ENCODE results near the gene FFAR2. TPM values are rescaled to one million over a fixed set of nuclear protein-coding genes. Genes with fewer than 3 reads are reported as not detected.

The FFAR2 gene
- total RNA-seq, 1 experiment from 2014 or later, result not detected

- Mint-ChIP-seq H3K9me3 (ENCODE audit: unreplicated experiment) (peaks cover 9% of the 10 kb centered on the region), H3K27me3 (ENCODE audit: insufficient read depth, unreplicated experiment) (no peaks in the 10 kb centered on the region), H3K4me3 (ENCODE audit: unreplicated experiment) (no peak overlapping the region), H3K36me3 (ENCODE audit: insufficient read depth, unreplicated experiment) (no peaks in the 10 kb centered on the region), H3K4me1 (ENCODE audit: low read depth, unreplicated experiment) (peaks cover 4% of the 10 kb centered on the region), H3K27ac (ENCODE audit: unreplicated experiment) (no peak overlapping the region)
- H3K4me1 ChIP-seq, result no peaks in the 10 kb centered on the region
- no peak overlapping the region for H3K4me3 ChIP-seq (ENCODE audit: low read depth, low read length)
- no peaks in the 10 kb centered on the region; the same call in 1 of the 2 replicates for H3K9me3 ChIP-seq
- TF ChIP-seq, protein P1, sequence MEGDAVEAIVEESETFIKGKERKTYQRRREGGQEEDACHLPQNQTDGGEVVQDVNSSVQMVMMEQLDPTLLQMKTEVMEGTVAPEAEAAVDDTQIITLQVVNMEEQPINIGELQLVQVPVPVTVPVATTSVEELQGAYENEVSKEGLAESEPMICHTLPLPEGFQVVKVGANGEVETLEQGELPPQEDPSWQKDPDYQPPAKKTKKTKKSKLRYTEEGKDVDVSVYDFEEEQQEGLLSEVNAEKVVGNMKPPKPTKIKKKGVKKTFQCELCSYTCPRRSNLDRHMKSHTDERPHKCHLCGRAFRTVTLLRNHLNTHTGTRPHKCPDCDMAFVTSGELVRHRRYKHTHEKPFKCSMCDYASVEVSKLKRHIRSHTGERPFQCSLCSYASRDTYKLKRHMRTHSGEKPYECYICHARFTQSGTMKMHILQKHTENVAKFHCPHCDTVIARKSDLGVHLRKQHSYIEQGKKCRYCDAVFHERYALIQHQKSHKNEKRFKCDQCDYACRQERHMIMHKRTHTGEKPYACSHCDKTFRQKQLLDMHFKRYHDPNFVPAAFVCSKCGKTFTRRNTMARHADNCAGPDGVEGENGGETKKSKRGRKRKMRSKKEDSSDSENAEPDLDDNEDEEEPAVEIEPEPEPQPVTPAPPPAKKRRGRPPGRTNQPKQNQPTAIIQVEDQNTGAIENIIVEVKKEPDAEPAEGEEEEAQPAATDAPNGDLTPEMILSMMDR (IDR thresholded peaks at IDR 0.05; ENCODE audit: insufficient read depth in 1 of 2, low read depth in 1 of 2, low read length in 1 of 2, severe bottlenecking in 1 of 2, unreplicated experiment in 1 of 2), result no peak
- no peaks in the 10 kb centered on the region for H3K36me3 ChIP-seq (ENCODE audit: control insufficient read depth, insufficient read depth, low read length)
- H3K27me3 ChIP-seq (replicated peaks; ENCODE audit: control insufficient read depth, insufficient read depth, low read length), result no peaks in the 10 kb centered on the region
- POLR2A ChIA-PET, result no interaction called here
- BruUV-seq (replicated peaks), result no TSS peak
- DNase-seq, result no peak
- intact Hi-C loops (cut with micrococcal nuclease; ENCODE audit: unreplicated experiment), result no loop called here
- CTCF ChIA-PET, result no interaction called here
Observed at GRCh38 chr19:35414442-35414841, 33.6 kb upstream of the FFAR2 start.

DNA sequence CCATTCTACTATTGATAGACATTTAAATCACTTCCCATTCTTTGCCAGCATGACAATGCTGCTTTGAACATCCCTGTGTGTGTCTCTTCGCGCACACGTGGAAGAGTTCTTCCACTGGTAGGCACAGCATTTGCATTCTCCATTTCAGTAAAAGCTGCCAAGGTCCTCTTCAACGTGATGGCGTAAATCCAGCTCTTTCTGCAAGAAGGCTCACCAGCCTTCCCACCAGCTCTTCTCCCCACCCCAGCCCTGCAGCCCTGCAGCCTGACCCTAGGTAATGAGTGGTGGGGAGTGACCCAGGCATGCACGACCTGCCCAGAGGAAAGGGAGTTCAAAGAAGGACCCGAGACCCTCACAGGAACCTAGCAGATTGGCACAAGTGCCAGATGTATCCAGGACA lies 31.7 kb upstream of the FFAR2 start:
- intact Hi-C loops (cut with micrococcal nuclease; ENCODE audit: unreplicated experiment), result no loop called here
- Histone ChIP-seq H3K27me3 (replicated peaks; ENCODE audit: control insufficient read depth, insufficient read depth, low read length) (no peaks in the 10 kb centered on the region), H3K9me3 (no peaks in the 10 kb centered on the region), H3K4me3 (ENCODE audit: low read depth, low read length) (no peak overlapping the region), H3K4me1 (peaks cover 6% of the 10 kb centered on the region), H3K36me3 (ENCODE audit: control insufficient read depth, insufficient read depth, low read length) (no peaks in the 10 kb centered on the region)
- Mint-ChIP-seq H3K36me3 (ENCODE audit: insufficient read depth, unreplicated experiment) (no peaks in the 10 kb centered on the region), H3K27me3 (ENCODE audit: insufficient read depth, unreplicated experiment) (no peaks in the 10 kb centered on the region), H3K4me3 (ENCODE audit: unreplicated experiment) (no peak overlapping the region), H3K9me3 (ENCODE audit: unreplicated experiment) (peaks cover 5% of the 10 kb centered on the region), H3K4me1 (ENCODE audit: low read depth, unreplicated experiment) (peaks cover 7% of the 10 kb centered on the region), H3K27ac (ENCODE audit: unreplicated experiment) (no peak overlapping the region)
- BruUV-seq (replicated peaks), result no TSS peak
- no peak for DNase-seq
- POLR2A ChIA-PET, result no interaction called here
- CTCF ChIA-PET, result no interaction called here
- TF ChIP-seq, protein P1 (IDR thresholded peaks at IDR 0.05; ENCODE audit: insufficient read depth in 1 of 2, low read depth in 1 of 2, low read length in 1 of 2, severe bottlenecking in 1 of 2, unreplicated experiment in 1 of 2), result no peak

DNA sequence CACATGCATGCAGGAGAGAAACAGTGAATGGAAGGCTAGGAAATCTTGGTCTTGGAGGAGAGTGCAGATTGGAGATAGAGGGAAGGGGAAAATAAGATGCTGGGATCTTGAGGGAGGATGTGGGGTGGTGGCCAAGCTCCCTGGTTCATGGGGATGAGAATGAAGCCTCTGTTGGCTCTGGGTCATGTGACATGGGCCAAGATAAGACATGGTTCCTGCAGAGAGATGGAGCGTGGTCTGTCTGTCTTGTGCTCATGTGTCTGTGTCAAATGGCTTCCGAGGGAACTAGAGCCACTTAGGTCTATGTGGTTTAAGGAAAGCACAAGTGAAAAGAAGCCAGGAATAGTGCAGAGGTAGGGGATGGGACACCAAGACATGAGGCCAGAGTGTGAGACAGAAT lies 30.8 kb upstream of the FFAR2 start:
- H3K27ac Mint-ChIP-seq (ENCODE audit: unreplicated experiment), result no peak overlapping the region
- TF ChIP-seq, protein P1 (IDR thresholded peaks at IDR 0.05; ENCODE audit: insufficient read depth in 1 of 2, low read depth in 1 of 2, low read length in 1 of 2, severe bottlenecking in 1 of 2, unreplicated experiment in 1 of 2), result no peak
- no peaks in the 10 kb centered on the region for H3K27me3 Mint-ChIP-seq (ENCODE audit: insufficient read depth, unreplicated experiment)
- H3K36me3 Mint-ChIP-seq (ENCODE audit: insufficient read depth, unreplicated experiment), result no peaks in the 10 kb centered on the region
- ChIA-PET POLR2A (no interaction called here), CTCF (no interaction called here)
- H3K4me1 ChIP-seq, result peaks cover 6% of the 10 kb centered on the region
- H3K4me1 Mint-ChIP-seq (ENCODE audit: low read depth, unreplicated experiment), result peaks cover 7% of the 10 kb centered on the region
- no peak overlapping the region for H3K4me3 Mint-ChIP-seq (ENCODE audit: unreplicated experiment)
- H3K9me3 ChIP-seq, result no peaks in the 10 kb centered on the region
- intact Hi-C loops (cut with micrococcal nuclease; ENCODE audit: unreplicated experiment), result no loop called here
- no peaks in the 10 kb centered on the region for H3K27me3 ChIP-seq (replicated peaks; ENCODE audit: control insufficient read depth, insufficient read depth, low read length)
- H3K36me3 ChIP-seq (ENCODE audit: control insufficient read depth, insufficient read depth, low read length), result no peaks in the 10 kb centered on the region
- no peak overlapping the region for H3K4me3 ChIP-seq (ENCODE audit: low read depth, low read length)
- no TSS peak for BruUV-seq (replicated peaks)
- H3K9me3 Mint-ChIP-seq (ENCODE audit: unreplicated experiment), result no peaks in the 10 kb centered on the region
- DNase-seq, result no peak

Data from Caco-2 (cell line).